ENCODE measurements around the gene HAPLN3.

The HAPLN3 gene

DNA sequence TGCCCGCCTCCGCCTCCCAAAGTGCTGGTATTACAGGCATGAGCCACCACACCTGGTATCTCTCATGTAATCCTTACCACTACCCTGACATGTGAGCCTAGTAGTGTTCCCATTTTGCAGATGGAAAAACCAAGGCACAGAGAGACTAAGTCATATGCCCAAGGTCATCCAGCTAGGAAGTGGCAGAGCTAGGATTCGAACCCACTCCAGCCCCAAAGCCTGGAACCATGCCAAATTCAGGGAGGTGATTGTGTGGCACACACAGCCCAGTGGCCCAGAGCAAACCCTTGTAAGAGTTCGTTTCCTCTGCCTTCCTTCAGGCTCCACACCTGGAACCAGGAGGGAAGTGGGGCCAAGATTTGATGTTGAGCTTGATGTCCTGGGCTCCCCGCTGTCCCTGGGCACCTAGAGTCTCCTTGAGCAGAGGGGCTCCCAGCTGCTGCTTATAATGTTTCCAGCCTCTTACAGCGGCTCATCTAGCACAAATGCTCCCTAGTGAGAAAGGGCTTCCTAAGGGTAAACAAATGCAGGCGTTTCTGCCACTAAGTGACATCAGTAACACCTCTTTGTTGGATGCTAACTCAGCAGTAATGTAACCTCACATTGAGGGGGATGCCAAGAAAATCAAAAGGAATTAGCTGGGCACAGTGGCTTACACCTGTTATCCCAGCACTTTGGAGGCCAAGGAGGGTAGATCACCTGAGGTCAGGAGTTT lies 3.6 kb downstream of the HAPLN3 start:
- no peak for DNase-seq

DNA sequence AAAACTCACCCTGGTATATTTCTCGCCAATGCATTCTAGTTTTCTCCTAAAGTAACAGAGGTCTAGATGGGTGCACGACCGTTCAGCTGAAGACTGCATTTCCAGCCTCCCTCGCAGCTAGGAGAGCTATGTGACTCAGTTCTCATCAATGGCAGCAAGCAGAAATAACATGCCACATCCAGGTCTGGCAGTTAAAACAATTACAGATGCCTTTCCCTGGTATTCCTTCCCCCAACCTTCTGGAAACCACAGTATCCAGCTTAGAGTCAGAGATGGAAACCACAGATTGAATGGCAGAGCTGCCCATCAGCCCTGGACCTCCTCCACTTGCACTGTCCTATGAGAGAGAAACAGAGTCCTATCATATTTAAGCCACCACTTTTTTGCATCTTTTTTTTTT lies 4.8 kb downstream of the HAPLN3 start:
- DNase-seq: no peak

DNA sequence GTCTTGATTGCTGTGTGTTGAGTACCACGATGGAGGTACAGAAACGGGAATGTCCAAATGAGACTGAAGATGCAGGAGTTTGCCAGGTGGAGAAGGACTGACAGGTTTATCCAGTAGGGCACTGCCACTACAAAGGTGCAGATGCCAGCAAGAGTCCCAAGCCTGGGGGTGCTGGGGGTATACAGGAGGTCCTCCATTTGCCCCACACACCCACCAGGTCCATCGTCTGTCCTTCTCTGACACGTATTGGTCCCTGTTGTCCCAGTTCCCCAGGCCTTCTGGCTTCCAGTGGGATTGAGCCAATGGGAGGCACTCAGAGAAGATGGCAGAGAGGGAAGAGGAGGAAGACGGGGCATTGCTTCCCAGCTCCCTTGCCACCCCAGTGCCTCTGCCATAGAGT lies 6.6 kb downstream of the HAPLN3 start:
- no peak for DNase-seq

DNA sequence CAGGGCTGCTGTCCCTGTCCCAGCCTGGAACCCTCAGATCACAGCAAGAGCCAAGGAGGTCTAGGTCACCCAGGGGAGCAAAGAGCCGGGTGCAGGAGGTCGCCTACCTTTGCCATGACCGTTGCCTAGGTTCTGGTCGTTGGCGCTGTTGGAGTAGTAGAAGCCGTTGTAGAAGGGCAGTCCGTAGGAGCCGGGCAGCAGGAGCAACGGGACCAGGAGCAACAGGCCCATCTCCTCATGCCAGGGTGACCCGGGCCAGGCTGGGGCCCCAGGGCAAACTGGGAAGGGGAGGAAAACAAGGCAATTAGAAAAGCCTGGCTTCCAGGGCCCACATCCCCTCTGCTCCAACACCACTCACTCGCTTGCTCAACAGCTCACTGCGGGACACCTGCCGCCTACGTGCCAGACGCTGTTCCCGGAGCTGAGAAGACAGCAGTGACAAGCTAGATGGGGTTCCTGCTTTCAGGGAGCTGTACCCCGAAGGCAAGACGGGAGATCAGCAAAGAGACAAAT lies 8.2 kb downstream of the HAPLN3 start:
- DNase-seq: no peak

DNA sequence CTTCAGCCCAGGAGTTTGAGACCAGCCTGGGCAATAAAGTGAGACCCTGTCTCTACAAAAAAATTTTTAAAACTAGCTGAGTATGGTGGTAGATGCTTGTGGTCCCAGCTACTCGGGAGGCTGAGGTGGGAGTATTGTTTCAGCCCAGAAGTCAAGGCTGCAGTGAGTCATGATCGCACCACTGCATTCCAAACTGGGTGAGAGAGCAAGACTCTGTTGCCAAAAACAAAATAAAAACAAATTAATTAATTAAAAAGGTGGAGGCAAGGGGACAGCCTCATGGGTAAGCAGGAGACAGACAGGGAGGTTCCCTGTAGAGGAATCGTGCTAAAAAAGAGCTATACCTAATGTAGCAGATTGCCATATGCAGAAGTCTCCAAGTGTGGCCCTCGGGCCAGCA lies 12.6 kb downstream of the HAPLN3 start:
- no peak for DNase-seq

DNA sequence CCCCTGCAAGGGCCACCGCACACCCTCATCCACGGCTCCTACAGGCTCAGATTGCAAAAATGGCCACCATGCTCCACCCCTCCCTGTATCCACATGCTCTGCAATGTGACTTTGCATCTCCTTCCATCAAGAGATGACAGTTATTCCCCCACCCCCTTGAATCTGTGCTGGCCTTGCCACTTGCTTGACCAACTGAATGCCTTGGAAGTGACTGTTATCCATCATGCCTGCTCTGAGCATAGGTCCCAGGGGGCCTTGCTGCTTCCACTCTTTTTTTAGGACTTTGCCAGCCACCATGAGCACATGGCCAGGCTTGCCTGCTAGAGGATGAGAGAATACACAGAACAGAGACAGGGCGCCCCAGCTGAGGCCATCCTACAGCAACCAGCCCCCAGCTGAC lies 13.6 kb downstream of the HAPLN3 start:
- no peak for DNase-seq

DNA sequence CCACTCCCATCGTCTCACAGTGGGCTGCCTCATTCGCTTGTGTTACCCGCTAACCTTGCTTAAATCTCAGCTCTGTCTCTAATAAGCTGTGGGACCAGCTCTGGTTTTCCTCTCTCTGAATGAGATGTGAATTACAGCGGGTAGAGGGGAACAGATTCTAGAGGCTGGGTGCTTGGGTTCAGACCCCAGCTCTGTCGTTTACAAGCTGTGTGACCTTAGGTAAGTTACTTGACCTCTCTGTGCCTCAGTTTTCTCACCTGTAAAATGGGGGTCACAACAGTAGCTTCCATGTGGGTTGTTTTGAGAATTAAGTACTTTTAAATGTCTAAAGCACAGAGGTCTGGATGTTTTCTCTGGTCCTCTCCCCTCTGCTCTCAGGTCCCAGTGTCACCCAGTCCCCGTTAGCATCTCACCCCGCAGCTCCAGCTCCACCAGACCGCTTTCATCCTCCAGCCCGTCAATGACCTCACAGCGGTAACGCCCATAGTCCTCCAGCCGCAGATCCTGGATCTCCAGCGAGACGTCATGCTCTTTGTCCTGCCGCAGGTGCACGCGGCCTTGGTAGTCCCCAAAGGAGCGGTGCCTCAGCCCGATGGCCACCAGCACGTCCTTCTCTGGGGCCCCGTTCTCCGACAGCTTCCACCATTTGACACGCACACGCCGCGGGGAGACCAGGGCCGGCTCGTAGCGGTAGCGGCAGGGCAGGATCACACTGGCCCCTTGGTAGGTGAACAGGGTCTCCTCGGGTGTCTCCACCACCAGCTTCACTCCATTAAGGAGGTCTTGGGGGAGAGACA lies 14.2 kb downstream of the HAPLN3 start:
- no peak for DNase-seq

DNA sequence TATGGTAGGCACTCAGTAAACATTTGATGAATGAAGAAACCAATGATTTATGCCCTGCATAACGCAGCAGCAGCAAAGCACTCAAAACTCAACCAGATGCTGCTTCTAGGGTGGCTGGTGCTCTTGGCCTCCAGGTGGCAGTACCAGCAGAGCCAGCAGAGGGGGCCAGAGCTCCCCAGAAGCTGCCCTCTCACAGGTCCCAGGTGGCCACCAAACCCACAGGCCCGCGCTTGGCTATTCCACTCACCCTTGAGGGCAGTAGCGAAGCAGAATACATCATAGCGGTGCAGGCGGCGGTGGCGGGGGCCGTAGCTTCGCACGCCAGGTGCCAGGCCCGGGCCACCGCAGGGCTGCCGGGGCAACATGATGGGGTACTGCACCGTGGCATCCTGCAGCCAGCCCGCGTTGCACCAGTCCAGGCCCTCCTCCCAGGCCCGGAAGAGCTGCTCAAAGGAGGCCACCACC lies 16.6 kb downstream of the HAPLN3 start:
- peak; percentile 7 for DNase-seq

DNA sequence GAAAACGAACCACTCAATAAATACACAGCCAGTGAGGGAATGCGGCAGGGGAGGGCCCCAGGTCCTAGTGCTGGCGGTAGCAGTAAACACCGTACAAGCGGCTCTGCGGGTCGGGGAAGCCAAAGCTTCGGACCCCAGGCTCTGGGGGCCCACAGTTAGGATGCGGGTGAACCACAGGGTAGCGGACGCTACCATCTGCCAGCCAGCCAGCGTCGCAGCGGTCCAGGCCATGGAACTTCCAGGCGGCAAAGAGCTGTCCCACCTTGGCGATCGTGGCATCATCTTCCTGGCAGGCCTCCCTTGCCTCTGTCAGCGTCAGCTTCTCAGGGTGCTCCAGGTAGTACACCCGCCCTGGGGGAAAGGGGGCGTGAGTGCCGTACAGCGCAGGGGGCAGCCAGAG lies 17.4 kb downstream of the HAPLN3 start:
- DNase-seq: no peak

DNA sequence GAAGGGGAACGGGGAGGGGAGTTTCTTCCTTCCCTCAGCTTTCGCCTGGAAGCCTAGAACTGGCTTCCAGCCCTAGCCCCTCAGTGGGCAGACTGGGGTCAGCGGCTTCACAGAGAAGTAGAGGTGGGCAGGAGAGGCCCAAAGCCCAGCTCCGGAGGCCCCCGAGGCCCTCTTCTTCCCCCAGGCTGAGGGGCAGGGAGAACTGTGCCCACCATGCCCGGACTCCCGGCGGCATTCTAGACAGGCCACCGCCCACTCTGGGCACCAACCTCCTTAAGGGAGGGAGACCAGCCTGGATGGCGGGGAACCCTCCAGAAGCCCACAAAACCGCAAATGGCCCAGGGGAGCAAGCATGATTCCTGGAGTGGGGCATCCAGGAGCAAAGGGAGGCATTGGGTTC lies 17.9 kb downstream of the HAPLN3 start:
- no peak for DNase-seq

DNA sequence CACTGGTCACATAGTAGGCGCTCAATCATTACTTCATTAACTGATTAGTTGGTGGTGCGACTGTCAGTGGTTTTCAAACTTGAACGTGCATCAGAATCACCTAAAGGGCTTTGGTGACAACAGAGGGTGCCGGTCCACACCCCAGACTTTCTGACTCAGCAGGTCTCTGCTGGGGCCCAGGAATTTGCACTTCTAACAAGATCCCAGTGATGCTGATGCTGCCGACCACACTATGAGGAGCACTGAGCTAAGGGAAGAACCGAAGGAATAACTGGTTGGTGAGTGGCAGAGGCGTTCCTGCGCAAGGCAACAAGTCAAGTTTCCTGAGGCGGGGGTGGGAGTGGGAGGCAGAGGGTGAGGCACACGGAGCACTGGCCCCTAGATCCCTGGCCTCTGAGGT lies 18.8 kb downstream of the HAPLN3 start:
- DNase-seq: no peak

DNA sequence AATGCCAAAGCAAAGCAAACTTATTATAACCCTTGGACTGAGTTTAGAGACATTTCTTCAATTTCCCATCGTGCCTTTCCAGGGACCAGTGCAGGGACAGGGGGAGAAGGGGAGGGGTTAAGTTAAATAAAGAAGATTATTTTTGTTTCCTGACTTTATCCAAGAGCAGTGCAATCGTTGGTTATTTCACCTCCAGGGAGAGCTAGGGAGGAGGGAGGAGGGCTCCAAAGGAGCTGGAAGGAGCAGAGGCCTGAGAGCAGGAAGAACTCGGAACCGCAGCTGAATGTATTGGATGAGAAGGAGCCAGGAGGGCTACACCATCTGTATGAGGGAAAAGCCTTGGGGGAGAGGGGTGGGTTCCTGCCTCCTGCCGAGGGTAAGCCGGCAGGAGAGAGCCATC lies 20.7 kb downstream of the HAPLN3 start:
- DNase-seq: no peak

DNA sequence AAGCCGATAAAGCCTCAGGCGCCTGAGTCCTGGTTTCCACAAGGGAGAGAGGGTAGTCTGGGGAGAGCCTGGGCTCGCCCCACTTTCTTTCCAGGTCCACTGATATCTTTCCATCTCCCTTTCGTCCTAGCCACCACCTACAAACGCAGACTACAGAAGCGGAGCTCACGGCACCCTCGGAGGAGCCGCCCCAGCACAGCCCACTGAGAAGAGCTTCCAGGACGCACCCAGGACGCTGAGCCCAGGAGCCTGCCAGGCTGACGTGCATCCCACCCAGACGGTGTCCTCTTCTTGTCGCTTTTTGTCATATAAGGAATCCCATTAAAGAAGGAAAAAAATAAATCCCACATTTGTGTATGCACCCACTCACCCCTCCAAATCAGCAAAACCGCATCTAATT lies 21.1 kb downstream of the HAPLN3 start:
- DNase-seq: no peak

DNA sequence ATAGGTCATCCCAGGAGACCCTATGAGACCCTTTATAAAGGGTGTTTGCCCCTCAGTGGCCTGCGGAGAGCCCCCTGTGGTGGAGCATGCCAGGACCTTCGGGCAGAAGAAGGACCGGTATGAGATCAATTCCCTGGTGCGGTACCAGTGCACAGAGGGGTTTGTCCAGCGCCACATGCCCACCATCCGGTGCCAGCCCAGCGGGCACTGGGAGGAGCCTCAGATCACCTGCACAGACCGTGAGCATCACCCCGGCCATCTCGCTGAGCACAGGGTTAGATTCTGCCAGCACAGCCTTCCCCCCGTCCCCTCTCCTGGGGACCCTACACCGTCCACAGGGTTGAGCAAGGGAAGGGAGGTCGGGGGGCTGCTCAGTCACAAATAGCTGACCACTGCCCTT lies 21.6 kb downstream of the HAPLN3 start:
- DNase-seq: no peak

DNA sequence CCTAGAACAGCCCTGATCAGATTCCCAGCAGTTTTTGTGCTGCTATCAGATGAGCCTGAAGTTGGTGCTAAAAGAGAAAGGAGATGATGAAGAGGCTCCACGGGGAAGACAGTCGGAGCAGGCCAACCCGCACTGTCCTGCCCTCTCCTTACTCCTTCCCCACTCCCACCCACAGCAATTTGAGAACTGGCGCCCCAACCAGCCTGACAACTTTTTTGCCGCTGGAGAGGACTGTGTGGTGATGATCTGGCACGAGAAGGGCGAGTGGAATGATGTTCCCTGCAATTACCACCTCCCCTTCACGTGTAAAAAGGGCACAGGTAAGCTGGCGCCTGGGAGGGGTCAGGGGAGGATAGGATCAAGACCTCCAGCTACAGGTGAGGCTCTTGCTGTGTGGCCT lies 22.6 kb downstream of the HAPLN3 start:
- DNase-seq: no peak

DNA sequence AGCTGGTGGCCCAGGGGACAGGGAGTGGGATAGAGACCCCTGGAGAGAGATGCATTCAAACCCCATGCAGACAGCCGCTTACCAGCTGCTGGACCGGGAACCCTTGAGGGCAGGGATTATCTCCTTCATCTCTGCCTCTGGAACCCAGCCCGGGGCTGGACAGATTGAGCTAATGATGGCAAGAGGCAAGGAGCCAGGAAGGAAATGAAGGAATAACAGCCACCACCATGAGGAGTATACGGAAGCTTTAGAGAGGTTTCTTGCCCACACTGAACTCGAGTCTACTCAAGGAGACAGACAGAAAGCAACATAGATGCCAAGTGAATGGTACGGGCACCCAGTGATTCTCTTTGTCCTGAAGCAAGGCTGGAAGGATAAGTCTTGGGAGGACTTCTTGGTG lies 23.2 kb downstream of the HAPLN3 start:
- no peak for DNase-seq

DNA sequence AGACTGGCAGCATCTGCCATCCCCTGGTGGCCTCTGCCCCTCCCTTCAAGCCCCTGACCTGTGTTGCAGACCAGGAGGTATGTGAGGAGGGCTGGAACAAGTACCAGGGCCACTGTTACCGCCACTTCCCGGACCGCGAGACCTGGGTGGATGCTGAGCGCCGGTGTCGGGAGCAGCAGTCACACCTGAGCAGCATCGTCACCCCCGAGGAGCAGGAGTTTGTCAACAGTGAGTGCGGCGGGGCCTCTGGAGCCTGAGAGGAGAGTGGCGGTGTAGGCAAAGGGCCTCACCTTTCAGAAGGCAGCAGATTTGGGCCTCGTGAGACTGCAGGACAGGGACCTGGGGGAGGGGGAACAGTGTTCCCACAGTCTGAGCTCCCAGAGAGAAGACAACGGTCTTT lies 24.0 kb downstream of the HAPLN3 start:
- no peak for DNase-seq

DNA sequence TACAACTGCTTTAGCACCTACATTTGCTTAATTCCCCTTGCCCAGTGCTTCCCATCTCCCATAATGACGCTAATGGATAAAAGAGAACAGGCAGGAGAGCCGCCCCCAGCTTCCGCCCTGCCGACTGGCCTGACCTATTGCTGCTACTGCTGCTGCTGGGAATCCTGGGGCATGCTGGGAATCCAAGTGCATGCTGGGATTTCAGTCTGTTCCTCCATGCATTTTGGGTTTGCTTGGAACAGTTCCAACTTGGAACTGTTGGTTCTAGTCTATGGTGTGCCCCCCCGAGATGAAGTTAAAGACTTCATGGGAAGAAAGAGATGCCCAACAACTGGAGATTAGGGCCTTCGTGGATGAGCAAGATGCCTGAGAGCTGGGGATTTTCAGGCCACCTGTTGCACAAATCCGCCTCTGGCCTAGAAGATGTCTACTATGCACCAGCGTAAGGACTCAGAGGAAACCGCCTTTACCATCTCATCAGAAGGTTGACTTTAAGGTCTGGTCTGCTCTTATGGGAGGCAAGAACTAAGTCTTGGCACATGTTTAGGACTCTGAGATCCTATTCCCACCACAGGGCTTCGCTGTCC lies 29.0 kb downstream of the HAPLN3 start:
- DNase-seq: no peak

DNA sequence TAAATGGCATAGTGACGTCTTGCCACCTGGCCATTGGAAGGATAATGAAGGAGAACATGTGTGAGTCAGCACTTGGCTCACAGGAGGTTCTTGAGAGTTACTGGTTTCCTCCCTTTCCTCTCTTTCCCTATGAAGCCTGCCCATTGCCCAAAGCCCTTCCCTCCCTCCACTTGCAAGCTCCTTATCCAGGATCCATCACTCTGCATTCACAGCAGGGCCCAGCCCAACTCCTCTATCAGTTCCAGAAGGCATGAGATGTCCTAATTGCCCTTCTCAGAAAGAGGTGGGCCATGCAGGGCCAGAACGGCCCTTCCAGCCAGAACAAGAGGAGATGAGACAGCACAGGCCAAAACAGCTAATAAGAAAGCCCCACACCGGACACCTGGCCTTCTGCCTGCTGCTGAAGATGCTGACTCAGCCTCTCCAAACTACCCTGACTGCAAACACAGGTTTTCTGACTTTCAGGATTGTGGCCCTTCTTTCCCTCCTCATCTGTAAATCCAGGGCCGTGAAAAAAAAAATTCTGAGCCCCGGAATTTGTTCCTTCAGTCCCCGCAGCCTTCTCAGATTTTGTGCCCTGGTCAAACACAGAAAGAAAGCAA lies 29.7 kb downstream of the HAPLN3 start:
- DNase-seq: no peak

DNA sequence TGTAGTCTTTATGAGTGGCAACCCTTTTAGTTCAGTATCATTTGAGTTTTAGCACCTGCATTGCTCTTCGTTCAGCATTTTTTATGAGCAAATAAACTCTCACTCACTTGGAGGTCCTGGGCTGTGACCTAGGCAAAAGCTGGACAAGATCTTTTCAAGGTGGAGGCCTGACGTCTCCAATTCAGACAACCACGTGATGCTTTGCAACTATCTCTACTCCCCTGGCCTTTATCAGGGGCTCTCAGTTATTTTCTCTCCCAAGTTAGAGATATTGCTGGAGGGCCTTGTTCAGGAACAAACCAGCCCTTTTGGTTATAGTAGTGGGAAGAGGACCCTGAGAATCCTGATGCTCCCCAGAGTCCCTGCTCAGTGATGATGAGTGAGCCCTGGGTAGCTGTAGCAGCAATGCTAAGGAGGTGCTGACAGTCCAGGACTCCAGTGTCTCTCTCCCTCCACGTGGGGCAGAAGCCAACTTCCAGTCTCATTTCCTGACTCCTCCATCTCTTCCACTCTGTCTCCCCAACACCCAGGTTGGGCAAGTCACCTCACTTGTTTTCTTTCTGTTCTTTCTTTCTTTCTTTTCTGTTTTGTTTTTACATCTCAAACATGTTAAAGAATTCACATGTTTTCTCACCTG lies 30.4 kb downstream of the HAPLN3 start:
- no peak for DNase-seq

DNA sequence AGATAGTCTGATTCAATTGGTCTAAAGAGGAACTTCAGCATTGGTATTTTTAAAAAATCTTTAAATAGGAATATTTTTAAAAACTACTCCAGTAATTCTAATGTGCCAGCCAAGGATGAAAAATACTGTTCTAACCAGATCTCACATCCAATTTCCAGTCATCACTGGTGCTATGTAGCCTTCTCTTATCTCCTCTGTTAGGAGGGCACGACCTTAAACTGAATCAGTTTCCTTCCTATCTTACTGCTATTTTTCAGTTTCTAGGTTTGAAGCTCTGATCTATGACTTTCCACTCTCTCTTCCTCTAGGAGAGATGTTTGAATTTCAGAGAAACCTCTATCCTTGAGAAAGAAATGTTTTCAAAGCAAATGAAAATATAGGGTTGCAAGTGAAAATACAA lies 31.9 kb downstream of the HAPLN3 start:
- no peak for DNase-seq

DNA sequence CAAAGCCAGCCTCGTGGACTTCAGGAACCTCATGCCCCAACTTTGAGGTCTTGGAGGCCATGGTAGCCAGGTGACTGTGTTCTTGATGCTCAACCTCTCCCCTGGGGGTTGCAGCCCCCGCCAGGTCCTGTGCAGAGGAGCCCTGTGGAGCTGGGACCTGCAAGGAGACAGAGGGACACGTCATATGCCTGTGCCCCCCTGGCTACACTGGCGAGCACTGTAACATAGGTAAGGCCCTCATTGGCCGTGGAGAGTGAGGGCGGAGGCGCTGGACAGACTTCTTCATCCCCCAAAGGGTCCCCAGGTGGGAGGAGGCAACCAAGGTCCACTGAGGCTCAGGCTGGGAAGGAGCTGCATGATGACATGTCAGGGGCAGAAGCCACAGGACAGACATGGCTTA lies 35.1 kb downstream of the HAPLN3 start:
- no peak for DNase-seq

DNA sequence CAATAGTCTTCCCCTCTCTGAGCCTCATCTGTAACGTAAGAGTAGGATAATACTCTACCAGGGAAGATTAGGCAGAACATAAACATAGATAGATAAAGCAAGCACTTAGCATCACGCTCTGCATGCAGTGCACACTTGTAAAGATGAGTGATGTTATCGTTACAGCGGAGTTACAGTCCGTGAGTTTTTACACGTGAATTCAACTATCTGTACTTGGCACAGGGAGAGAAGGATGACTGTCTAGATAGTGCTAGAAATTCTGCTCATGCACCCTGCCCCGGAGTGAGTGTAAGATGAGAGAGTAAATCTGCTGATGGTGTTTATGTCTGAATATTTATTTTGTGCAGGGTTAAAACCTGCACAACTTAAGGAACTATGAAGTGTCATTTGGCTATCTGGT lies 35.8 kb downstream of the HAPLN3 start:
- DNase-seq: no peak
